HL-60 (cell line): ENCODE data around the gene ZFYVE19.

Source experiments
- CTCF ChIP-seq: IDR thresholded peaks from one replicate; pipeline ENCODE4 v1.5.1; 2011; ENCODE audit warnings: low read length, control low read depth, inconsistent platforms; ENCODE audit not compliant: insufficient read depth
- POLR2AphosphoS5 ChIP-seq: IDR thresholded peaks from 2 replicates; pipeline ENCODE4 v1.6.1; 2012; ENCODE audit warnings: low read depth

DNA sequence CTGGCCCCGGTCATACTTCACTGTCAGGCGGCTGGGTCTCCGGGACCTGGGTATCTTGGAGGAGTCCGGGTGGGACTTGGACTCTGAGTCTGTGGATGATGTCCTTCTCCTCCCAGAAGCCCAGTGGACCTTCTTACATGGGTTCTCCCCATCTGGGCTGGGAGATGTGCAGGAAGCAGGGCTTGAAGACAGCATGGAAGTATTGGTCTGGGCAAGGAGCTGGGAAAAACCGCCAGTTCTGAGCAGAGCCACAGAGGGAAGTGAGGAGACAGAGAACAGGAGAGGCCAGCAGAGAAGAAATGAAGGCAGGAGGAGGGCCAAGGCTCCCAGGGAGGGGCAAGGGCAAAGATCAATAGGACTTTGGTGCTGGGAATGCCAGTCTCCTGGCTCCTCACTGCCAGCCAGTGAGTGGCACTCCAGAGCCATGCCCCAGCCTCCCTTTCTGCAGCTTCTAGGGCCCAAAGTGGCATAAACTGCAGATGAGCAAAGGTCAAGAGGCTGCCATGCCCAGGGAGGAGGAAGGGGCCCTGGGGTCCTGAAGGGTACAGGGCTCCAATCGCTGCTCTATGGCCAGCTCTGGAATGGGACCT, 21.7 kb downstream of the ZFYVE19 start, which contains the start of gene PPP1R14D:
- TF ChIP-seq CTCF (no peak), POLR2AphosphoS5 (no peak)
